ENCODE data around the gene CHCHD3. TPM values are rescaled to one million over a fixed set of nuclear protein-coding genes. Genes with fewer than 3 reads are reported as not detected.

CHCHD3 gene
- total RNA-seq, 2 experiments from 2014 or later: 21.6 to 21.7 TPM

GRCh38 chr7:133124974-133125373 is 43.1 kb upstream of the CHCHD3 start:
- Histone ChIP-seq H3K27me3 (ENCODE audit: control insufficient read depth in 1 of 2, insufficient read depth in 2 of 2, low read length in 2 of 2) (peaks cover 0 to 4% of the 10 kb centered on the region in 2 experiments), H3K27ac (ENCODE audit: low read depth in 1 of 2, low read length in 2 of 2) (no peak overlapping the region), H3K9me3 (ENCODE audit: control insufficient read depth in 1 of 2, insufficient read depth in 1 of 2, low read length in 2 of 2) (no peaks in the 10 kb centered on the region), H3K36me3 (ENCODE audit: insufficient read depth, low read length) (no peaks in the 10 kb centered on the region), H3K4me3 (ENCODE audit: low read length) (no peak overlapping the region), H3K4me1 (ENCODE audit: insufficient read depth, low read length) (no peaks in the 10 kb centered on the region)
- Mint-ChIP-seq H3K9me3 (peaks cover 3% of the 10 kb centered on the region), H3K4me3 (no peak overlapping the region), H3K27ac (no peak overlapping the region), H3K36me3 (ENCODE audit: low read depth) (no peaks in the 10 kb centered on the region), H3K27me3 (peaks cover 19% of the 10 kb centered on the region), H3K4me1 (ENCODE audit: low read depth) (no peaks in the 10 kb centered on the region)
- DNase-seq (no peak), ATAC-seq (ENCODE audit: poor library complexity) (no peak)
- no peak for TF ChIP-seq CTCF (IDR thresholded peaks at IDR 0.05)
- intact Hi-C loops (cut with DNase I, micrococcal nuclease): no loop called here
- POLR2A ChIA-PET: no interaction called here
- CTCF ChIA-PET: no interaction called here

DNA sequence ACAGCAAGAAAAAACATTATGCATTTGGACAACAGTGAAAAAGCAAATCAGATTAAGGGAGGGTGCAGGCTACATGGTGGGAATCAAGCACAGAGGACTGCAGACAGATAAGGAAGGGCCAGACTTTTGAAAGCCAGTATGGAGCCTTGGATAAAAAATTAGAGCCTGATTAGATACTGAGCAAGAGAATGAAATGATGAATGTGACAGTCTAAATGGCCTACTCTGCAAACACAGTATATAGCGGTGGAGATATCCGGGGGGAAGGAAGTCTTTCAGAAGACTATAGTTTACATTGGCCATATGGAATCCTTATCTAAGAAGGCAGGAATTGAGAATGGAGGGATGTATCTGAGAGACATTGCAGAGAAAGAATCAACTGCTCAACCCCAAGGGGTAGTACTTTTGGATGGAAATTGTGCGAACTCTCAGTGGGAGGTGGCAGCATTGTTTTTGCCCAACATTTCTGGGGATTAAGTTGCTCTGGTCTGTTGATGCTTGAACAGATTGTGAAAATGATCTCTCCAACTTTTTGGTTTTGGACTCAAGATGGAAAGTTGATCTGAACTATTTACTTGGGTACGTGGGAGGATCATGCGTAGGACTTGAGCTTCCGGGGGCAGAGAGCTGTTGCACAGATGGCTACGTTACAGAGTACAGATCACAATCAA is 39.4 kb upstream of the CHCHD3 start:
- Histone ChIP-seq H3K27me3 (ENCODE audit: control insufficient read depth in 1 of 2, insufficient read depth in 2 of 2, low read length in 2 of 2) (peaks cover 4 to 5% of the 10 kb centered on the region in 2 experiments), H3K36me3 (ENCODE audit: insufficient read depth, low read length) (no peaks in the 10 kb centered on the region), H3K4me1 (ENCODE audit: insufficient read depth, low read length) (no peaks in the 10 kb centered on the region), H3K4me3 (ENCODE audit: low read length) (no peak overlapping the region), H3K9me3 (ENCODE audit: control insufficient read depth in 1 of 2, insufficient read depth in 1 of 2, low read length in 2 of 2) (no peaks in the 10 kb centered on the region), H3K27ac (ENCODE audit: low read depth in 1 of 2, low read length in 2 of 2) (no peak overlapping the region)
- ChIA-PET CTCF (no interaction called here), POLR2A (no interaction called here)
- no peak overlapping the region for H3K4me3 Mint-ChIP-seq
- no peaks in the 10 kb centered on the region for H3K9me3 Mint-ChIP-seq
- H3K4me1 Mint-ChIP-seq (ENCODE audit: low read depth): no peaks in the 10 kb centered on the region
- ATAC-seq (ENCODE audit: poor library complexity) (no peak), DNase-seq (no peak)
- no peaks in the 10 kb centered on the region for H3K36me3 Mint-ChIP-seq (ENCODE audit: low read depth)
- no peak for TF ChIP-seq CTCF (IDR thresholded peaks at IDR 0.05)
- H3K27ac Mint-ChIP-seq: no peak overlapping the region
- intact Hi-C loops (cut with DNase I, micrococcal nuclease): no loop called here
- peaks cover 13% of the 10 kb centered on the region for H3K27me3 Mint-ChIP-seq

DNA sequence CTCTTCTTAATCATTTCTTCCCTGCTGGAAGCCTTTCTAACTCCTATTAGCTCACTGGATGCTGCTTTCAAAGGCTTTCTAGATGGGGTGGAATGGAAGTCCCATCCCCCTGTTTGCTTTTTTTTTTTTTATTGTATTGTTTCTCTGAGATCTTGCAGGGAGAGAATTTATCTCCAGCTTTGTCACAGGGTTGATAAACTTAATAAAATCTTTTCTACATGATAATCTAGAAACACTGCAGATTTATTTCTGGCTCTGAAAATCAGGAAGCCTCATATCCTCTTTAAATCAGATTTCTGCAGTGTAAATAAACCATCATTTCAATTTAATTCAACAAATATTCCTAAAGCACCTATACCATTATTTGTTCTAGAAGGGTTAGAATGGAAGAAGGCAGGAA is 37.2 kb upstream of the CHCHD3 start:
- TF ChIP-seq CTCF (IDR thresholded peaks at IDR 0.05): no peak
- H3K9me3 ChIP-seq (ENCODE audit: control insufficient read depth in 1 of 2, insufficient read depth in 1 of 2, low read length in 2 of 2): no peaks in the 10 kb centered on the region
- POLR2A ChIA-PET: interaction anchor here (0.7 kb wide), 1 partner anchor 54 kb away, joined by 4 read pairs; no protein-coding TSS in a partner anchor
- H3K4me1 ChIP-seq (ENCODE audit: insufficient read depth, low read length): no peaks in the 10 kb centered on the region
- Mint-ChIP-seq H3K4me3 (no peak overlapping the region), H3K9me3 (no peaks in the 10 kb centered on the region), H3K4me1 (ENCODE audit: low read depth) (no peaks in the 10 kb centered on the region), H3K36me3 (ENCODE audit: low read depth) (no peaks in the 10 kb centered on the region), H3K27ac (no peak overlapping the region), H3K27me3 (no peaks in the 10 kb centered on the region)
- ATAC-seq (ENCODE audit: poor library complexity) (no peak), DNase-seq (no peak)
- intact Hi-C loops (cut with DNase I, micrococcal nuclease): no loop called here
- H3K4me3 ChIP-seq (ENCODE audit: low read length): no peak overlapping the region
- no peak overlapping the region for H3K27ac ChIP-seq (ENCODE audit: low read depth in 1 of 2, low read length in 2 of 2)
- H3K36me3 ChIP-seq (ENCODE audit: insufficient read depth, low read length): no peaks in the 10 kb centered on the region
- CTCF ChIA-PET: no interaction called here
- H3K27me3 ChIP-seq (ENCODE audit: control insufficient read depth in 1 of 2, insufficient read depth in 2 of 2, low read length in 2 of 2): peaks cover 4 to 5% of the 10 kb centered on the region in 2 experiments
